PC-3 (cell line): ENCODE results near the gene KAZN. TPM values are rescaled to one million over a fixed set of nuclear protein-coding genes. Genes with fewer than 3 reads are reported as not detected.

Experiments
- ATAC-seq: fragments of 200-7000 bp; cut with Tn5 transposase; 2 replicates; pipeline ENCODE4 v1.9.1; 2020; ENCODE audit warnings: mild to moderate bottlenecking, moderate library complexity
- BruUV-seq: library from RNA; stranded (reverse); fragments of 400-500 nt; replicated peaks from 2 replicates; lab custom pipeline; 2021; lab: Mats Ljungman, UMichigan
- CTCF ChIA-PET: fragments of 300-600 bp; sonication (Branson Sonifier 250); formaldehyde crosslinking; loops from one replicate; lab custom pipeline; 2022; ENCODE audit warnings: antibody characterized with exemption; lab: Charles Lee
- POLR2A ChIA-PET: fragments of 300-600 bp; sonication (Branson Sonifier 250); formaldehyde crosslinking; loops from one replicate; lab custom pipeline; 2022; ENCODE audit warnings: antibody characterized with exemption; ENCODE audit not compliant: unreplicated experiment; lab: Charles Lee
- DNase-seq: peaks from one replicate; pipeline ENCODE4 v3.0.0-alpha.2; 2015
- H2AFZ ChIP-seq: fragments of 300-600 bp; sonication (generic); 2 replicates; pipeline ENCODE4 v1.6.0; 2016; ENCODE audit warnings: antibody characterized with exemption, low read length
- H3F3A ChIP-seq: fragments of 300-600 bp; sonication (generic); one replicate; pipeline ENCODE4 v1.6.0; 2017; ENCODE audit warnings: antibody characterized with exemption, low read length, control low read depth, mild to moderate bottlenecking; ENCODE audit not compliant: unreplicated experiment
- H3K27ac ChIP-seq: fragments of 300-600 bp; sonication (generic); 2 replicates; pipeline ENCODE4 v1.5.1; 2016; ENCODE audit warnings: mild to moderate bottlenecking, low read length
- H3K27me3 ChIP-seq: fragments of 300-600 bp; sonication (generic); 2 replicates; pipeline ENCODE4 v1.6.1; 2016; ENCODE audit warnings: low read length, mixed read lengths
- H3K36me3 ChIP-seq: fragments of 300-600 bp; sonication (generic); 2 replicates; pipeline ENCODE4 v1.6.1; 2016; ENCODE audit warnings: low read depth, mixed run types, low read length, mixed read lengths
- H3K4me1 ChIP-seq: fragments of 300-600 bp; sonication (generic); 2 replicates; pipeline ENCODE4 v1.5.1; 2016; ENCODE audit warnings: low read length; ENCODE audit not compliant: insufficient read depth
- H3K4me2 ChIP-seq: fragments of 300-600 bp; sonication (generic); 2 replicates; pipeline ENCODE4 v1.6.0; 2016; ENCODE audit warnings: low read length
- H3K4me3 ChIP-seq: fragments of 300-600 bp; sonication (generic); 2 replicates; pipeline ENCODE4 v1.5.1; 2016; ENCODE audit warnings: mild to moderate bottlenecking, low read length, mixed read lengths
- H3K79me2 ChIP-seq: fragments of 300-600 bp; sonication (generic); 2 replicates; pipeline ENCODE4 v1.6.1; 2017; ENCODE audit warnings: low read length, mixed read lengths
- H3K9ac ChIP-seq: fragments of 300-600 bp; sonication (generic); 2 replicates; pipeline ENCODE4 v1.6.0; 2016; ENCODE audit warnings: mild to moderate bottlenecking, low read length
- H3K9me2 ChIP-seq: fragments of 300-600 bp; sonication (generic); replicated peaks from 2 replicates; pipeline ENCODE4 v1.6.1; 2016; ENCODE audit warnings: mixed run types, low read length, mixed read lengths
- H3K9me3 ChIP-seq: fragments of 300-600 bp; sonication (generic); 2 replicates; pipeline ENCODE4 v1.6.1; 2016; ENCODE audit warnings: low read length, mixed read lengths
- H4K20me1 ChIP-seq: fragments of 300-600 bp; sonication (generic); 2 replicates; pipeline ENCODE4 v1.6.1; 2016; ENCODE audit warnings: low read length, mixed read lengths
- CTCF ChIP-seq: fragments of 300-600 bp; sonication (generic); conservative IDR thresholded peaks from 2 replicates; pipeline ENCODE4 v1.5.1; 2017; ENCODE audit warnings: antibody characterized with exemption, low read depth, mild to moderate bottlenecking, low read length
- EZH2 ChIP-seq: fragments of 300-600 bp; sonication (generic); IDR thresholded peaks from one replicate; pipeline ENCODE4 v1.6.1; 2017; ENCODE audit warnings: antibody characterized with exemption, mild to moderate bottlenecking, low read length; ENCODE audit not compliant: unreplicated experiment
- EZH2phosphoT487 ChIP-seq: fragments of 300-600 bp; sonication (generic); IDR thresholded peaks from 2 replicates; pipeline ENCODE4 v1.6.1; 2018; ENCODE audit warnings: mild to moderate bottlenecking, antibody characterized with exemption, low read length, borderline replicate concordance
- intact Hi-C: fragments of 100-400 bp; cut with micrococcal nuclease; formaldehyde crosslinking; loops from 2 replicates; pipeline ENCODE4 v1.9.0; 2023
- total RNA-seq: library from RNA; depleted of rRNA; stranded (reverse); fragments of >200 nt; gene quantifications from 2 replicates; pipeline ENCODE4 v1.2.3, GENCODE V29; 2014

The KAZN gene
- total RNA-seq, 1 experiment from 2014 or later: 2.0 TPM

- ChIA-PET CTCF (no interaction called here), POLR2A (no interaction called here)
- peak overlapping the region; percentile 24; the same call in 1 of the 2 replicates for H3K9ac ChIP-seq
- DNase-seq (no peak), ATAC-seq (no peak; the same call in 1 of the 2 replicates)
- H3K9me3 ChIP-seq: no peaks in the 10 kb centered on the region
- H2AFZ ChIP-seq: no peak overlapping the region
- no peaks in the 10 kb centered on the region for H3K27me3 ChIP-seq
- peak overlapping the region; percentile 83 for H3K27ac ChIP-seq
- no TSS peak for BruUV-seq
- H3K4me2 ChIP-seq: peak overlapping the region; percentile 73
- no peaks in the 10 kb centered on the region for H3K36me3 ChIP-seq
- intact Hi-C loops: loop anchor here (5.0 to 10.0 kb wide), 2 partner anchors 86 to 134 kb away; no protein-coding TSS in a partner anchor
- TF ChIP-seq CTCF (no peak), EZH2phosphoT487 (no peak), EZH2 (no peak)
- H3F3A ChIP-seq: no peaks in the 10 kb centered on the region
- H3K4me3 ChIP-seq: peak overlapping the region; percentile 25; the same call in 1 of the 2 replicates
- H4K20me1 ChIP-seq: no peaks in the 10 kb centered on the region
- peaks cover 46% of the 10 kb centered on the region for H3K4me1 ChIP-seq
- H3K9me2 ChIP-seq: no peaks in the 10 kb centered on the region
- H3K79me2 ChIP-seq: no peaks in the 10 kb centered on the region
Observed at GRCh38 chr1:14738647-14739046, 140.2 kb downstream of the KAZN start.

- no peaks in the 10 kb centered on the region for H4K20me1 ChIP-seq
Observed at GRCh38 chr1:14739082-14739832, 140.8 kb downstream of the KAZN start.

More at GRCh38 chr1:14739082-14739832, 140.8 kb downstream of the KAZN start:
- Histone ChIP-seq H3K79me2 (no peaks in the 10 kb centered on the region), H3K9me3 (no peaks in the 10 kb centered on the region), H3K36me3 (no peaks in the 10 kb centered on the region), H3K9me2 (no peaks in the 10 kb centered on the region), H2AFZ (no peak overlapping the region), H3F3A (no peaks in the 10 kb centered on the region), H3K4me3 (no peak overlapping the region), H3K27ac (peak overlapping the region; percentile 83), H3K4me2 (no peak overlapping the region), H3K4me1 (peaks cover 46% of the 10 kb centered on the region), H3K27me3 (no peaks in the 10 kb centered on the region), H3K9ac (no peak overlapping the region)
- no TSS peak for BruUV-seq
- POLR2A ChIA-PET: no interaction called here
- CTCF ChIA-PET: no interaction called here
- ATAC-seq (no peak), DNase-seq (no peak)
- TF ChIP-seq CTCF: no peak
- TF ChIP-seq EZH2phosphoT487: no peak
- TF ChIP-seq EZH2: no peak
- intact Hi-C loops: loop anchor here (5.0 to 10.0 kb wide), 2 partner anchors 87 to 134 kb away; no protein-coding TSS in a partner anchor
